ENCODE data around the gene ELMO3.
A peak's percentile ranks its signal among the peaks of the same experiment; 100 is the strongest.

ELMO3 gene

DNA sequence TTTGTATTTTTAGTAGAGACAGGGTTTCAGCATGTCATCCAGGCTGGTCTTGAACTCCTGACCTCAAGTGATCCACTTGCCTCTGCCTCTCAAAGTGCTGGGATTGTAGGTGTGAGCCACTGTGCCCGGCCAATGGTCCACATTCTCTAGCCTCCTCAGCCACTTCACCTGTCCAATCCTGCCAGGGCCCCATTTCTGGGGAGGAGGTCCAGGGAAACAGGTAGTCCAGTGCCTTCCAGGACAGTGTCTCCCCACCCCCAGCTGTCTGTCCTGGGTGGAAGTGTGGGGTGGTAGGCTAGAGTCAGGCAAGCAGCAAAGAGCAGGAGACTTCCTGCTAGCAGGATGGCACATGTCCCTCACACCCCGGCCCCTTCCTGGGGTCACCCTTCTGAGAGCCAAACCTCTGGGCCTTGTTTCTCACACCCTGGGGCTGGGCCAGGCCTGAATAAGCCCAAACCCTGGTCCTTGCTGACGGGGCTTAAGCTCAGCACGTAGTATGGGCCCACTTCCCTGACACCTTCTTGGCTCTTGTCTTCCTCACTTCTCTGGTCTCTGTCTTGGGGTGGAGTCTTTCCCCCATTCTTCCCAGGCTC lies 43.3 kb downstream of the ELMO3 start:
- DNase-seq (ENCODE audit: low spot score) = no peak

GRCh38 chr16:67243481-67243880 lies 44.5 kb downstream of the ELMO3 start:
- no peak for DNase-seq (ENCODE audit: low spot score)

DNA sequence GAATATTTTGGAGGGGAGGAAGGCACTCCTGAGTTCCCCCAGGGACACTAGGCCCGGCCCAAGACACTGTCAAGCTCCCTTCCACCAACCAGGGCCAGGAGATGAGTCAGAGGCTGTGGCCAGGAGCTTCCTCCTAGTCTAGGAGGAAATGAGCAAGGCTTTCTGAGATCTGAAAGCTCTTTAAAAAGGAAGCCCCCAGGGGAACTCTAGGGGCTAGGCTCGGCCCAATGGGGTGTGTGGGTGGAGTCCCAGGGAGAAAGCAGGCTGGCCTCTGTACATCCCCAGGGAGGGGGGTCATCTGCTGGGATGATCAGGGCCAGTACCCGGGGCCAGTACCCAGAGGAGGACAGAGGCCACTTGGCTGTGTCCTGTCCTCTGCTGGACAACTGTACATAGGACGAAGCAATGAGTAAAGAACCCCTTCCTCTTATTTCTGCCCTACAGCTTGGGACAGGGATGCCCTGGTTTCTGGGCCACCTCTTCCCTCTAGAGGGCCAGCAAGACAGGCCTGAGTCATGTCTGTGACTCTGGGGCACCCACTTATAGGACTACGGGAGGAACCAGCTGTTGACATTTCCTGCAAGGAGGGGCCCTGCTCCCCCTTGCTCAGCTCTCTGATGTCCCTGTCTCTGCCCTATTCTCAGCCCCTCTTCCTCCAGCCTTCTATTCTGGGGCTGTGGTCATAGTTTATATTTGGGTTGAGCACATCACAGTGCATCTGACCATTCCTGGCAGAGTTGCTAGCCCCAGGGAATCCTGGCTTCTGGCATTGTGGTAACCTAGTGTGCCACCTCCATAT lies 45.7 kb downstream of the ELMO3 start:
- DNase-seq (ENCODE audit: low spot score) = peak; percentile 92

GRCh38 chr16:67245186-67245585 lies 46.3 kb downstream of the ELMO3 start:
- no peak for DNase-seq (ENCODE audit: low spot score)

DNA sequence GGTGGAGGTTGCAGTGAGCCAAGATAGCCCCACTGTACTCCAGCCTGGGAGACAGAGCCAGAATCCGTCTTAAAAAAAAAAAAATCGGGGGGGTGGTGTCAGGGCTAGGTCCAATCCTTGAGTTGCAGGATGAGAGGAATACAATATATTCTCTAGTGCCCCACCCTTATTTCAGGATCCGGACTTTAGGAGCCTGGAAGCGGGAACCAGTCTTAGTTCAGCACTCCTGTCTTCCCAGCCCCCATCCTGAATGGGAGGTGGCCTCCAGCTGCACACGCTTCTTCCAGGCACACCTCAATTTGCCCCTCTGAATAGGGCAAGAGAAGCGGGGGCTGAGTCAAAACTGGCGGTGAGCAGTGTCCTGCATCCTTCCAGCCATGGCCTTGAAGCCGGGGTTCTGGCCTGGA lies 46.7 kb downstream of the ELMO3 start:
- no peak for DNase-seq (ENCODE audit: low spot score)

- peak; percentile 51 for DNase-seq (ENCODE audit: low spot score)
Observed at GRCh38 chr16:67246081-67246755, 47.3 kb downstream of the ELMO3 start.

- peak; percentile 39 for DNase-seq (ENCODE audit: low spot score)
Observed at GRCh38 chr16:67246756-67247191, 47.8 kb downstream of the ELMO3 start.

DNA sequence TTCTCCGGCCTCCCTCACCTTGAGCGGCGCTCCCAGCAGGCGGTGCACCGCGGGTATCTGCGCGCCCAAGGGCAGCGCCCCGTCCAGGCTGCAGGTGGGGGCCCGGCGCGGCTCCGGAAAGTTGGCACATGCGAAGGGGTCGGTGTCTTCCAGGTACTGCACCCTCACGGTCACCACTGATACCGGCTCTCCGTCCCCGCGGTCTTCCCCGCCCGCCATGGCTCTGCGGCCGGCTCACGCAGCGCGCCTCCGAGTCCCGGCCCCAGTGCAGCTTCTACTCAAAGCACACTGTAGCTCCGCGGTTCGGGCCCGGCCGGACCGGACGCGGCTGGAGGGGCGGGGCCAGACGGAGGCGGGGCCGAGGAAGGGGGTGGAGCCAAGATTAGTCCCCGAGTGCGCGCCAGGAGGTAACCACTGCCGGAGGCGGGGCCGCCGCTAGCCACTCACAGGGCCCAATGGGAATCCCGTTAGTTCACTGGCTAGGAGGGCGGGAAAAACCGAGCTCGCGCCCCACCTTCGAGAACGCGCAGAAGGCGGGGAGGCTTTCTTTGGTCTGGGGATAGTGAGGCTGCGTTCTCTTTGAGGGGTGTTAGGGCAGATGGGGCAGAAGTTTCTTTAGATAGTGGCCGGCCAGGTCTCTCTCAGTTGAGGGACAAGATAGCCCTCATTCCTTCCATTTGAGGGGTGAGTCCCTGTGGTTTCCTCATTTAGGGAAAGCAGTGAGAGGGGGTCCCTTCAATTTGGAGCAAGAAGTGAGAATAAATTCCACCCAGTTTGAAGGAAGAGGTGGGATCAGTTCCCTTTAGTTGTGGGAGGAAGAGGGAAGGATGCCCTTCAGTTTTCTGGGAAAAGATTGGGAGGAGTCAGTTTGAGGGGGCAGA lies 48.5 kb downstream of the ELMO3 start, which contains the start of gene FHOD1:
Gene FHOD1, minus strand, starts transcription at position 290 of the 881 bp plus-strand sequence. Its CDS starts 71 bp downstream, at position 219.
- peak; percentile 99 for DNase-seq (ENCODE audit: low spot score)

DNA sequence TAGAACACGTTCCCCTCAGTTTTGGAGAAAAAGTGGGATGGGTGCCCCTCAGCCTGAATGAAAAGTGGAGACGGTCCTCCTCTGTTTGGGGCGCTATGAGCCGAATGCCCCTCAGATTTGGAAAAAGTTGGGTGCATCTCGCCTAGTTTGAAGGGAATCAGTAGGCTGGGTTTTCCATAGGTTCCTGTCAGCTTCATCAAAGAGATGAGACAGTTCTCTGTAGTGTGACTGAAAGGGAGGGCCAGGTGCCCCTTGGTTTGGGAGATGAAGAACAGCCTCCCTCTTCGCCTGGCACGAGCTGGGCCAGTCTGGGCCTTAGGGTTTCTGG lies 49.1 kb downstream of the ELMO3 start:
- no peak for DNase-seq (ENCODE audit: low spot score)

DNA sequence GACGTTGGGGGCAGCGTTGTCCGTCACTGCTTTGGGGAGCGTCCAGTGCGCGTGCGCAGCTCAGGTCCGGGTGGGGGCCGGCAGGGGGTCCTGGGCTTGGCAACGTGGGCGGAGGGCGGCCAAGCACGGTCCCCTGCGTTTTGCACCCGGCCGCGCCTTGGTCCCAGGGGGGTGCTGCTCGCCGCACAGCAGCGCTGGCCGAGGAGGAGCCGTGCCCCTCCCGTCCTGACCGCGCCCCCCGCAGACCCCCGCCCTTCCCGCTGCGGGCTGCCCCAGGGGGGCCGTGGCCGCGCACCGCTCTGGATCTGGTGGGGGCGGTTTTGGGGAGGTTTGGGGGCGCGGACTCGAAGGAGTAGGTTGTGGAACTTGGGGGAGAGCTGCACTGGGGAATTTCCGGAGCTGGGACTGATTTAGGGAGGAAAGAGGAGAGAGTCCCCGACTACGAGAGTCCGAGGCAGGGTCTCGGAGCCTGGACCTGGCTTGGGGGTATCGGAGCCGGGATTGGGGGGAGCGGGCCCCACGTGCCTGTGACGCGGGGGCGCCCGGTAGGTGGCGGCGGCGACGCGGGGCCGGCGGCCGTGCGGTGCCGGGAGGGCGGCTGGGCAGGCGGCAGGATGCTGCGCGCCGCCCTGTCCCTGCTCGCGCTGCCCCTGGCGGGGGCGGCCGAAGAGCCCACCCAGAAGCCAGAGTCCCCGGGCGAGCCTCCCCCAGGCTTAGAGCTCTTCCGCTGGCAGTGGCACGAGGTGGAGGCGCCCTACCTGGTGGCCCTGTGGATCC lies 49.7 kb downstream of the ELMO3 start, which contains the start of gene SLC9A5:
Gene SLC9A5, plus strand, starts transcription at position 579 of the 777 bp plus-strand sequence. Its CDS starts 36 bp downstream, at position 615.
- no peak for DNase-seq (ENCODE audit: low spot score)

DNA sequence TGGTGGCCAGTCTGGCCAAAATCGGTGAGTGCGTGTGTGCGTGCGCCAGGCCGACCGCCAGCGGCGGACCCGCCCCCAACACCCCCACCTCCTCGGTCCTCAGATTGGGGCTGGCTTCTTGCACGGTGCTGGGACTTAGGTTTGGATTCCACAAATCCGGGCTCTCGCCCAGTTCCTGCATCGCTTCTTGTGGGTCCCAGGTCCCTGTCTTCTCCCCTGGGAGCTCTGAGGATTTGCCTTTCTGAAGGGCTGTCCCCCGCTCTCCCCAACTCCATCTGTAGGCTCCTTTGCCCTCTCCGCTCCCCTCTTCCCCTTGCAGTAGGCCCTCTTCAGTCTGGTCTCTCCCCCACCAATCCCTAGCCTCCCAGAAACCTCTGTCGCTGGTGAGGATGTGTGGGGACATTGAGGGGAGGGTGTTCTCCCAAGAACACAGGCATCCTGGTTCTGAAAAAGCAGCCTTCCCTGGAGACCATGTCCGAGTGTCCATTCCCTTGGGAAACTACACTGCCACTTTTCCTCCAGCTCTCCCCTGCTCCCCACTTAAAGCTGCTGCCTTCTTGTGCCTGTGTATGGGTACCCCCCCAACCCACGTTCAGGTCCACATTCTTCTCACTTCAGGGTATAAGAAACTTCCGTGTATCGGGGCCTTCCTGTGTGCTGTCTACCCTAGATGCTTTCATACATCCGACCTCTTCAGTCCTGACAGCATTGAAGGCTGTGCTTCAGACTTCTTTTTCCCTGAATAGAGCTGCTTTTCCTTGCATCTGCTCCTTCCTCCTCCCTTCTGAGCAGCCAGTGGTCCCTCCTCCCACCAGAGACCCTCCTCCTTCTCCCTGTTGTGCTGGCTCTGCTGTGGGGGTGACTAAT lies 50.5 kb downstream of the ELMO3 start:
- DNase-seq (ENCODE audit: low spot score) = no peak

- DNase-seq (ENCODE audit: low spot score) = no peak
Observed at GRCh38 chr16:67250045-67250327, 51.1 kb downstream of the ELMO3 start.

DNA sequence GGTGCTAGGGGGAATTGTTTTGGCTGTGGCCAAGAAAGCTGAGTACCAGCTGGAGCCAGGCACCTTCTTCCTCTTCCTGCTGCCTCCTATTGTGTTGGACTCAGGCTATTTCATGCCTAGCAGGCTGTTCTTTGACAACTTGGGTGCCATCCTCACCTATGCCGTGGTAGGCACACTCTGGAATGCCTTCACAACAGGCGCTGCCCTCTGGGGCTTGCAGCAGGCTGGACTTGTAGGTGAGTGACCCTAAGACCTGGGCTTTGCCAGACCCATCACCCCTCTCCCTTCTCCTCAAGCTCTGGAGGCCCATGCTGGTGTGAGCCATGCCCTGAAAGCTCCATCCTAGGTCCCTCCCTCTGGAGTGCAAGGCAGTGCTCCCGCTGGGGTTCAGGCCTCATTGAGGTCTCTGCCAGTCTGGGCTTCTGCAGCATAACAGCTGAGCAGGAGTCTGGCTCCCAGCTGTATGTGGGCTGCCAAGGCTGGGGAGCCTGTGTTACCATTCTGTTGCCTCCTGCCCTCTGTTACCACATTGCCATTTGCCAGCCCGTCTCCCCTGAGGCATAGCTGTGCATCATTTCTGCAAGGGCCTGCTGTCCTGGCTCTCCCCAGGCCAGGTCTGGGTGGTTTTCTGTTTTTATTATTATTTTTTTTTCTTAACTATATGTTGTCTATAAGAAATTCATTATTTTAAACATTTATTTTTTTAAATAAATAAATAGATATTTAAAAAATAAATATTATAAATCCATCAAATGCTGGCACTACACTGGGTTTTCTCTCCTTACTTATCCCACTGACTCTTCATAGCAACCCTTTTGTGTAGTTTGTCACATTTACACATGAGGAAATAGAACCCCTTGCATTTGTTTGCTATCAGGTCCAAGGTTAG lies 53.9 kb downstream of the ELMO3 start:
- DNase-seq (ENCODE audit: low spot score) = no peak

Measured in activated CD4-positive, alpha-beta T cell treated with anti-CD3 and anti-CD28 coated beads, Interleukin-2, Interleukin-4, amounts not matched to agents 100 ng/mL and 50 ng/mL, durations not matched to agents 16 hours and 8 hours (primary cell).